Raji (cell line): ENCODE measurements around the gene ATP1A1.

Source experiments
- POLR2A ChIP-seq: IDR thresholded peaks from 2 replicates; pipeline ENCODE4 v1.6.1; 2011; ENCODE audit warnings: low read depth, low read length, control low read depth; ENCODE audit not compliant: insufficient read depth

Gene ATP1A1

DNA sequence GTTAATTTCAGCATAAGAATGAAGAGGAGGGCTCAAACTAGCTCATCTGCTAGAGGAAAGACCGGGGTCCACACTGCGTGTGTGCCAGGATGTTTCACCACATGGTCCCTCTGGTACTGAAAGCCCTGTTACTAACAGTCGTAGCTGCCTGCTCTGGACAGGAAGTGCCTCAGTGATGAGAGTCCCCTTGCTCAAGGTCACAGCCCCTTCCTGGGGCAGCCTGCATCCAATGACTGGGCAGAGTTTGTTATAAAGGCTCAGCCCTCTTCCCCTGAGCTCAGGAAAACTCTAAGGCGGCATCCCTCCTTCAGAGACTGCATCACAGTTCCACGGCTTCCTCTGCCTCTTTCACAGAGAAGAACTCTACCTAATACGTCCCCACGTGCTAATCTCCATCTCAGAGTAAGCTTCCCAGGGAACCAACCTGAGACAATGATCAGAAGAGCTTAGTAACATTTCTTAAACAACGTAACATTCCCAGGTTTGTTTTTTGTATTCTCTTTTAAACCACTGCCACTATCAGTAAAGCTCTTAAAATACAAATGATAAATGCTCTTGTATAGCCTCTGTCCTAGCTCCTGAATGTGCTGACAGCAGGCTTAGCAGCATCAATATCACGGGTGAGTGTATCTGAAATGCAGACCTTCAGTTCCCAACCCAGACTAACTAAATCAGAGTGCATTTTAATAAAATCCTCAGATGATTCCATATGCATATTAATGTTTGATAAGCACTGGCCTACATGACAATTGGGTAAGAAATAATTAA lies 38.0 kb upstream of the ATP1A1 start:
- TF ChIP-seq POLR2A, result no peak

DNA sequence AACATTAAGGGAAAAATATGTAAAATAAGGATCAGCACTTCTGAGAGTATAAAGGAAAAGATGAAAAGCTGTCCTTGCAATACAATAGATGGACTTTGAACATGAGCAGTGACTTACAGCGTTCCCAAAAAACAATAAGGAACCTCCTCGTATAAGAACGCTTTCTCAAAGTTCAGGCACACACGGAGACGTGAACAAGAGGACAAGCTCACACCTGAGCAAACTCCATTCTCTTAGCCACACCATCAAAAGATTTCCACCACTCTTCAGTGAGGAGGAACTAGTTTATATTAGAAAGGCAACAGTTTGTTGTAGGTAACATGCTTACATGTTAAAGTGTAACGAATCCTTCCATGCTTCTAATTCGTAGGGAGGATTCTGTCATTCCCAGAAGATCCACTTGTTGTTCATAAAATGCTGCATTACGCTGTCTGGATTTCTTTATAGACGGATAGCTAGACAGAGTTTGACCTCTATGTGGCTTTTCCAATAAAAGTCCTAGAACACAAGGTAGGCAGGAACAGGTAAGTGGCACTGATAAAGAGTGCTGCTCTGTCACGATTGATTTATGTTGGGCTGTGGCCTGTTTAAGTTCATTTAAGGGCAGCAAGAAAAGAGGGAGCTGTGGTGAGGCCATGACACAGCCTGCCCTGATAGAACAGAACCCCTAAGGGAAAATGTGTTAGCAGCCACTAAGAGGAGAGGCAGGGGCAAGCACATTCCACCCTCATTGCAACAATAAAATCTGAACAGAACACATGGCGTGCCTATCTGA lies 37.0 kb upstream of the ATP1A1 start:
- TF ChIP-seq POLR2A, result no peak

DNA sequence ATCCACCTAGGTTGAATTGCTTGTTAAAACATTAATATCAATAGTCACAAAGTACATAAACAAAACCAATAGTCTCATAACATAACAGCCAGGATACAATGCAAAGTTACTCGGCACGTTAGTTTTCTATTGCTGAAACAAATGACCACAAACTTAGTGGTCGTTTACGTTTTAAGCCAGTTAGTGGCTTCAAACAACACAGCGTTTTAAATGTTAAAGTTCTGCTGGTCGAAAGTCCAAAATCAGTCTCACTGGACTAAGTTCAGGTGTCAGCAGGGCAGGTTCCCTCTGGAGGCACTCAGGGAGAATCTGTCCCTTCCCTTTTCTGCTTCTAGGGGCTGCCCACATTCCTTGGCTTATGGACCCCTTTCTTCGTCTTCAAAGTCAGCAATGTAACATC lies 35.6 kb upstream of the ATP1A1 start:
- no peak for TF ChIP-seq POLR2A

DNA sequence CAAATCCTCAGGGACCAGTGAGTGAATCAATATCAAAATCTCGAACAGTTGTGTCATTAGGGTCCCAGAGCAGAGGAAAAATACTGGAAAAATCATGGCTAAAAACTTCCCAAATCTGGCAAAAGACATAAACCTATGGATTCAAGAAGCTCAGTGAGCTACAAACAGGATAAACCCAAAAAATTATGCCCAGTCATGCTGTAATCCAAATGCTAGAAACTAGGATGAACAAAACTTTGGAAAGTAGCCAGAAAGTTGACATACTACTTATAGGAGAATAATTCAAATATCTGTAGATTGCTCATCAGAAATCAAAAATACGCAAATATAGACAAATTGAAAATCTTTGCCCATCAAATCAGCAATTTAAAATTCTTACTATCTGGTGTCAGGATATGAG lies 34.6 kb upstream of the ATP1A1 start:
- no peak for TF ChIP-seq POLR2A

DNA sequence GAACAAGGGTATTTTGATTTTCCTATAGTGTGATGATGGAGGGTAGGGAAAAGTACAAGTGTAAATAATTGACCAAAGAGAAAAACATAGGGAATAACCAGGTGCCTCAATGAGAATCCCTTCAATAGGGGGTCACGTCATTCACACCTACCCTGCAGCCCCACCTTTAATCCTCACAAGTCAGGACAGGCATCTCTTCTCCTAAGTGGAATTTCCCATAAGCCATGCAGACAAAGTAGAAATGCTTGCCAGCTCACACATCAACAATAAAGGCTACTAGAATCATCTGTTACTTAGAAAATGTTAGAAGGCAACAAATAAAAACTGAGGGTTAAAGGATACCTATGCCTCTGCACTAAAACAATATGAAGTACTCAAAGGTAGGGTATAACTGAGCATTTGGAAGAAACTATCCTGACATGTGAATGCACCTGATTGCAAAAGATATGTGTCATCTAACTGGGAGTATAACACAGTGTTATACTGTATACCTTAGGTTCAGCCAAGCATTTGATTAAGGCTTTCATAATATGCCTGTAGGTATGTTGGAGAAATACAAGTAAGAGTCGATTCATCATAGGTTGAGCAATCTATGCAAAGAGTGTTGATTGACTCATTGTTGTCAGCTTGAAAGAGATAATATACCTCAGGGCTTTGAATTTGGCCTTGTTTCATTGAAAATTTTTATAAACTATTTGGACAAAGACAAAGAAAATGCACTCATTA lies 32.4 kb upstream of the ATP1A1 start:
- no peak for TF ChIP-seq POLR2A

DNA sequence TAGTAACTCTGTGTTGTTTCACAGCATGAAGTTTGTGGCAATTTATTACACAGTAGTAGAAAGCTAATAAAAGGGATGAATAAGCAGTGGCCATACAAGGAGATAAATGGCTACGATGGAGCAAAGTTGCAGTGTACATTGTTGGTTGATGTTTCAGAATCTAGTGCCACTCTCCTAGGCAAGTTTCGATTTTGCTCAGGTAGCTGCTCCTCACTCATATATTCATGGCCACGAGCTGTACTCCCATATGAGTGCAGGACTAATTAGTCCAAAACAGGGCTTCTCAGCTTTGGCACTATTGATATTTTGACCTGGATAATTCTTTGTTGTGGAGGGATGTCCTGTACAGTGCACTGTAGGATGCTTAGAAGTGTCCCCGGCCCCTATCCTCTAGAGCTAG lies 30.0 kb upstream of the ATP1A1 start:
- no peak for TF ChIP-seq POLR2A

DNA sequence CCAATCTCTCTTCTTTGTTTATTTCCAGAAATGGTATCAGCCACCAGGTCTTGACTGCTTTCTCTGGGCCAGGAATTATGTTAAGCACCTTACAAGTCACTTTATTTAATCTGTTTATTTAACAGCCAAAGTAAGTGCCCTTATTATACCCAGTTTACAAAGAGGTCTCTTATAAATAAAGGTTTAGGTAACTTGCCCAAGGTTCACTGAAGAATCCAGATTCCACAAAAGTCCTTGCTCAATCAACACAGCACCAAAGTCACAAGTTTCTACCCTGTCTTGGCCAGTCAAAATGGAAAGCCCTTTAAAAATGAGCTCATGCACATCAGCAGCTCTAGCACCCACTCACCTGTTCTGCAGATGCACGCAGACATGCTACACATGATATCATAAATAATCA lies 28.0 kb upstream of the ATP1A1 start:
- no peak for TF ChIP-seq POLR2A

DNA sequence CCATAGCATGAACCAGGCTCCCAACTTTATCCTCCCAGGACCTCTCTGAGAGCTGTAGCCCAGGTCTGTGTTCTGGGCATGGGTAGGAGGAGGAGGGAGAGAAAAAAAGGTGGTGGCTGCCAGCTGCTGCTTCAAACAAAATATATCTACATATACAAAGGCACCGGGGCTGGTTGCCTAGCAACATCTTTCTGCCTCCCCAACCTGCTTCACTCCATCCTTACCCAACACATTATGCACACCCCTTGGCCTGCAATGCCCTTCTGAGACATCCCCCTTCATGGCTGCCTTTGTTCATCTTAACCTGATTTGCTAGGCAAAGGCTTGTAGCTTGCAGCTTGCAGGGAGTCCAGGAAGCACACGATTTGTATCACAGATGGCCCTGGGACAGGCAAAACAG lies 27.2 kb upstream of the ATP1A1 start:
- no peak for TF ChIP-seq POLR2A

DNA sequence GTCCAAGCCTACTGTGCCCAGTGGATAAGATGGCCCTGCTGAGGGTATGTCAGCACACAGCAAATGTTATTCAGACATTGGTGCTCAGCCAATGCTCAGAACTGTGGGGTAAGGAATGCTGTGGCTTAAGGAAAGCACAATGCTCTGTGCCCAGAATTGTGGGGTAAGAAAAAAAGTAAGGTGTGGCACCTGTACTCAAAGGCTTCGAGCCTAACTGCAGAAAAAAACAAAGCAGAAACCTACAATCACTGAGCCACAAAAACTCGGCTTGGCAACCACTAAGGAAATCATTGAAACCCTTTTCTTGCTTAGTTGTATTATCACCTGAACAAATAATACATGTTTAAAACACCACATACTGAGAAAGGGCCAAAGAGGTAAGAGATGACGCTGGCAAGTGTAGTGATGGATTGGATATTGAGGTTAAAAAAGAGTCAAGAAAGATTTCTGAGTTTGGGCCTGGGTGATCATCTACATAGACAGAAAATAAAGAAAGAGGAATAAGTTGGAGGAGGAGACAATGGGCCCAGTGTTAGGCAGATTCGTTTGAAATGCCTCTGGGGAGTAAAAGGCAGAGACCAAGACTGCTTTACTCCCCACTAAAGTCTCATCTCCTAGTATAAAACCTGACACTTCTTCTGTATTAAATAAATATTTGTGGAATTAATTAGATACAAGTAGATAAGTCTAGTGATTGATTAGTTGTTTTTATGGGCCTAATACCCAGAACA lies 25.9 kb upstream of the ATP1A1 start:
- no peak for TF ChIP-seq POLR2A

DNA sequence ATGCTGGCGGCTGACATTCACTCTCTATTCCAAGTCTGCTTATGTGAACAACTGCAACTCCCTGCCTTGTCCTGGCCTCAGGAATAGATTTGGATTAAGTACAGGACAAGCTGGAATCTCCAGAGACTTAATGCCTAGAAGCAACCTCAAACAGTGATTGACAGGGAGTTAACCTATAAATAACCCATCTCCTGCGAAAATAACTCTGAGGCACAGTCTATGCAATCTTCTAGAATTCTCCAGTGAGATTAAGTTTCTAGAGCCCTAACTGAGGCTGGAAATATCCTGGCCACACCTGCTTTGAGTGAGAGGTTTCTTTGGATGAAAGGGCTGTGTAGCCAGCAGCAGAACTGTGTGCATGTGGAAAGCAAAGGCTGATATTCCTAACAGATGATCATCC lies 25.3 kb upstream of the ATP1A1 start:
- TF ChIP-seq POLR2A, result no peak

DNA sequence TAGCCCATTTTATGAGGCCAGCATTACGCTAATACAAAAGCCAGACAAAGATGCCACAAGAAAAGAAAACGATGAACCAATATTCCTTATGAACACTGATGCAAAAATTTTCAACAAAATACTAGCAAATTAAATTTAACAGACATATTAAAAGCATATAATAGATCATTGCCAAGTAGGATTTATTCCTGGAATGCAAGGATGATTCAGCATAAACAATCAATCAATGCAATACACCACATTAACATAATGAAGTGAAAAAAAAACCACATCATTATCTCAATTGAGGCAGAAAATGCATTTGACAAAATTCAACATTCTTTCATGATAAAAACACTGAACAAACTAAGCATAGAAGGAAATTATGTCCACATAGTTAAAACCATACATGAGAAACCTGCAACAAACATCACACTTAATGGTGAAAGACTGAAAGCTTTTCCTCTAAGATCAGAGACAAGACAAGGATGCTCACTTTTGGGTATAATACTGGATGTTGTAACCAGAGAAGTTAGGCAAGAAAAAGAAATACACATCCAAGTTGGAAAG lies 22.9 kb upstream of the ATP1A1 start:
- TF ChIP-seq POLR2A, result no peak

DNA sequence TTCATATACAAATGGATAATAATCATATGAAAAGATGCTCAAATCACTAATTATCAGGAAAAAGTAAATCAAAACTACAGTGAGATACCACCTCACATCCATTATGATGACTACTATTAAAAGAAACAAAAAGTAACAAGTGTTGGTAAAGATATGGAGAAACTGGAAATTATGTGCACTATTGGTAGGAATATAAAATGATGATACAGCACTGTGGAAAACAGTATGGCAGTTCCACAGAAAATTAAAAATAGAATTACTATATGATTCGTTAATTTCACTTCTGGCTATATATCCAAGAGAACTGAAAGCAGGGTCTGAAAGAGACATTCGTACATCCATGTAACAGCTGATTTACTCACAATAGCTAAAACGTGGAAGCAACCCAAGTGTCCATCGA lies 21.1 kb upstream of the ATP1A1 start:
- no peak for TF ChIP-seq POLR2A

DNA sequence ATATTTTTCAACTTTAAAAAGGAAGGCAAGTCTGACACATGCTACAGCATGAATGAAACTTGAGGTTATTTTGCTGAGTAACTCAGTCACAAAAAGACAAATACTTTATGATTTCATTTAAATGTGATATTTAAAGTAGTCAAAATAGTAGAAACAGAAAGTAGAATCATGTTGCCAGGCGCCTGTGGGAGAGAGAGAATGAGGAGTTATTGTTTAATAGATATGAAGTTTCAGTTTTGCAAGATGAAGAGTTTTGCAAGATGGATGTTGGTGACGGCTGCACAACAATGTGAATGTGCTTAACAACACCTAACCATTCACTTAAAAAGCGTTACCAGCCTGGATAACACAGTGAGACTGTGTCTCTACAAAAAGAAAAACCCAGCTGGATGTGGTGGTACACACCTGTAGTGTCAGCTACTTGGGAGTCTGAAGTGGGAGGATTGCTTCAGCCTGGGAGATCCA lies 20.7 kb upstream of the ATP1A1 start:
- TF ChIP-seq POLR2A, result no peak

DNA sequence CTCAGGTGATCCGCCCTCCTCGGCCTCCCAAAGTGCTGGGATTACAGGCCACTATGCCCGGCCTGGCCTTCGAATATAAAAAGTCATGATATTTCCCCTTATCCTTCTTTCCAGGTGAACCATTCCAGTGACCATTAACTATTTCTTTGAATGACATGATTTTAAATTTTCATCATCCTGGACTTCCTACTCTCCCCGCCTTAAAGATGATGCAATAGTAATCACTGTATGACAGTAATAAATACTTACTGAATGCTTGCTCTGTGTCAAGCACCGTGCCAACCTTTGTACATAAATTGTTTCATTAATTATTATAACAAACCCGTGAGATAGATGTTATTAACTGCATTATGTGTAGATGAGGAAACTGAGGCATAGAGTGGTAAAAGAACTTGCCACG lies 19.9 kb upstream of the ATP1A1 start:
- no peak for TF ChIP-seq POLR2A

DNA sequence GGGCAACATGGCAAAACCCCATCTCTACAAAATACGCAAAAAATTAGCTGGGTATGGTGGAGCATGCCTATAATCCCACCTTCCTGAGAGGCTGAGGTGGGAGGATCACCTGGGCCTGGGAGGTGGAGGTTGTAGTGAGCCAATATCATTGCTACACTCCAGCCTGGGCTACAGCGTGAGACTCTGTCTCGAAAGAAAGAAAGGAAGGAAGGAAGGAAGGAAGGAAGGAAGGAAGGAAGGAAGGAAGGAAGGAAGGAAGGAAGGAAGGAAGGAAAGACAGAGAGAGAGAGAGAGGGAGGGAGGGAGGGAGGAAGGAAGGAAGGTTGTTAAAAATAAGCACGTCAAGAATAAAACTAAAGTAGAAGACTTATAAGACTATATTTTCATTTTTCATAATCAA lies 17.0 kb upstream of the ATP1A1 start:
- TF ChIP-seq POLR2A, result no peak

DNA sequence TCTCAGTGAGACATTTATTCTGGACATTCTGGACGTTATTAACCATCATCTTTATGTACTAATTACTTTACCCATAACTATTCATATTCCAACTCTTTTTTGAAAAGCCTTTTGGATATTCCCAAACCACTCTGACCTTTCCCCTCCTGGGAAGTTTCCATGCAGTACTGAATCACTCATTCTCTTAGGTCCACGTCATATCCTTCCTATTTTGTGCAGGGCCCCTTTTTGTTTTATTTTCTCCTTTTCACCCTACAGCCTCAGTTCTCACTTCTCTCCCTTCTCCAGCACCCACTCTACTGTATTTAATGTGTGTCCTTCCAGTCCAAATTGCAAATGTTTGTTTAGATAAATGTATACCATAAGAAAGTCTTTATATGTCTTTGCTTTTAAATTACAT lies 16.4 kb upstream of the ATP1A1 start:
- TF ChIP-seq POLR2A, result no peak

DNA sequence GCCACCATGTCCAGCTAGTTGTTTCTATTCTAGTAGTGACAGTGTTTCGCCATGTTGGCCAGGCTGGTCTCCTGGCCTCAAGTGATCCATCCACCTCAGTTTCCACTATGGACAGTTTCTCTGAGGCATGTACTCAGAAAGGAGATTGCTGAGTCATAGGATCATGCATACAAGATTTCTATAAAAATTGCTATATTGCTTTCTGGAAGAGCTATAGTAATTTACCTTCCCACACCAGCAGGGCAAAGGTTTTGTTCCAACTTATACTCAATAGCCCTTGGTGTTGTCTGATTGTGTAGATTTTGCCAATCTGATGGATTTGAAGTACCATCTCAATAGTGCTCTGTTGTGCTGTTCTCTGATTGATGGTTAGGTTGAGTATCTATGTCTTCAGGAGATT lies 15.6 kb upstream of the ATP1A1 start:
- no peak for TF ChIP-seq POLR2A
